HG03097 (cell line): ENCODE data around the gene JMJD6.
A peak's percentile ranks its signal among the peaks of the same experiment; 100 is the strongest.
"Not testable (repeated sequence)": the region's sequence is repeated elsewhere in the genome, so short reads cannot be mapped to it uniquely, and the experiment has no call there.

Source experiments
- ATAC-seq: cut with Tn5 transposase; IDR thresholded peaks from one replicate; pipeline ENCODE4 v1.9.1; 2021; ENCODE audit not compliant: unreplicated experiment, low FRiP score

Gene JMJD6

GRCh38 chr17:76737082-76737675, 10.8 kb upstream of the JMJD6 start, which contains the start of gene SRSF2:
Gene SRSF2 (minus strand): TSS chr17:76737331. CDS start chr17:76737160, 171 bp downstream.
- peak; percentile 66 for ATAC-seq

DNA sequence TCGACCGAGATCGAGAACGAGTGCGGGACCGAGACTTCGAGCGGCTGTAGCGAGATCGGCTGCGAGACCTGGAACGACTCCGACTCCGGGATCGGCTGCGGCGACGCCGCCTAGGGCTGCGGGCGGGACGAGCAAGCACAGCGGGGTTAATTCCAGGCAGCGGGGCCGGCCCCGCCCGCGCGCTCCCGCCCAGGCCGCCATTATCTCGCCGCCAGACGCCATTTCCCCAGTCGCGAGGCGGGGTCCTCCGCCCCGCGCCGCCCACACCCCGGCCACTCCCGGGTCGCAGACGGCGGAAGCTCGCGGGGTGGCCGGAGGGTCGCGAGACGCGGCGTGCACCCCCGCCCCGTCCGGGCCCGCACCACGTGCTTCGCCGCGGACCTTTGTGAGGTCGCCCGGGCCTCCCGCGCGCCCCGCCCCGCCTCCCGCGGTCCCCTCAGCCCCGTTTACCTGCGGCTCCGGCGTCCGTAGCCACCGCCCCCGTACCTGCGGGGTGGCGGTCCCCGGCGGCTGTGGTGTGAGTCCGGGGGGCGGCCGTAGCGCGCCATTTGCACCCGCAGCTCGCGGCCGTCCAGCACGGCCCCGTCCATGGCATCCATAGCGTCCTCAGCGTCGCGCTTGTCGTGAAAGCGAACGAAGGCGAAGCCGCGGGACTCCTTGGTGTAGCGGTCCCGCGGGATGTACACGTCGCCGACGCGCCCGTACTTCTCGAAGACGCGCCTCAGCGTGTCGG, 10.1 kb upstream of the JMJD6 start:
- peak; percentile 7 for ATAC-seq

- ATAC-seq = no peak
Measured at GRCh38 chr17:76735586-76736348, 9.4 kb upstream of the JMJD6 start.

DNA sequence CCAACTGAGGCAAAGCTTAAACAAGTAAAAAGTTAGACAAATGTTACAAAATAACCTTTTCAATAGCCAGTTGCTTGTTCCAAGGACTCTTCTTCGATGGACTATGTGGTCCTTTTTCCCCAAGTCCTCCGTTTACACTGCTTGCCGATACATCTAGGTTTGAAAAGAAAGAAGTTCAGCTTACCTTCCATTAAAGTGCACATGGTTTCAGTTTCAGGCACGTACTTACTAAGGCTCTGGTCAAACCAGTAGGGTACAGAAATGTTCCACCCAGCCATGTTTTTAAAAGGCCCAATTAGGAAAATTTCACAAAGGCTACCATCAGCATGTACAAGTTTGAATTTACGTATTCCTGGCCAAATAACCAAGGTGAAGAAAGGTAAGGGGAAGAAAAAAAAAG, 8.6 kb upstream of the JMJD6 start:
- ATAC-seq = no peak

- ATAC-seq = no peak
Measured at GRCh38 chr17:76734080-76734840, 7.9 kb upstream of the JMJD6 start.

GRCh38 chr17:76733618-76733957, 7.2 kb upstream of the JMJD6 start:
- no peak for ATAC-seq

DNA sequence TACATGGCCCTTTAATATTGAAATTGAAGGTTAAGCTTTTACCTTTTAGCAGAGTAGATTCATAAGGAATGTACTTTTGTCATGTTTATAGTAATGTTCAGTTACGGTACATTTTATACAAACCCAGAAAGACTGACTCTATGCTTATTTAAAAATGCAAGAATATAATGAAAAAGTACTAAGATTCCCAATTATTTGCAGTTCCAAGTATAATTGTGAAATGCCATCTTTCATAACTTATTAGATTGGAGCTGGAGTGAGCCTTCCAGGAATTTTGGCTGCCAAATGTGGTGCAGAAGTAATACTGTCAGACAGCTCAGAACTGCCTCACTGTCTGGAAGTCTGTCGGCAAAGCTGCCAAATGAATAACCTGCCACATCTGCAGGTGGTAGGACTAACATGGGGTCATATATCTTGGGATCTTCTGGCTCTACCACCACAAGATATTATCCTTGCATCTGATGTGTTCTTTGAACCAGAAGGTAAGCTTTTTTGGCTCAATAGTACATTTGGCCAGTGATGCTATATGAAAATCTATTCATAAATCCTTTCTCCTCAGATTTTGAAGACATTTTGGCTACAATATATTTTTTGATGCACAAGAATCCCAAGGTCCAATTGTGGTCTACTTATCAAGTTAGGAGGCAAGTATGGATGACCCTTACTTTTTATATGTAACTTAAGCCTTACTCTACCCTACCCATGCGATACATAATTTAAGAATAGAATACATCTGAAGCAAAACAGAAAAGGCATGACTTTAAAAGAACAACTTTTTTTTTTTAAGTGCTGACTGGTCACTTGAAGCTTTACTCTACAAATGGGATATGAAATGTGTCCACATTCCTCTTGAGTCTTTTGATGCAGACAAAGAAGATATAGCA, 6.6 kb upstream of the JMJD6 start:
- no peak for ATAC-seq

DNA sequence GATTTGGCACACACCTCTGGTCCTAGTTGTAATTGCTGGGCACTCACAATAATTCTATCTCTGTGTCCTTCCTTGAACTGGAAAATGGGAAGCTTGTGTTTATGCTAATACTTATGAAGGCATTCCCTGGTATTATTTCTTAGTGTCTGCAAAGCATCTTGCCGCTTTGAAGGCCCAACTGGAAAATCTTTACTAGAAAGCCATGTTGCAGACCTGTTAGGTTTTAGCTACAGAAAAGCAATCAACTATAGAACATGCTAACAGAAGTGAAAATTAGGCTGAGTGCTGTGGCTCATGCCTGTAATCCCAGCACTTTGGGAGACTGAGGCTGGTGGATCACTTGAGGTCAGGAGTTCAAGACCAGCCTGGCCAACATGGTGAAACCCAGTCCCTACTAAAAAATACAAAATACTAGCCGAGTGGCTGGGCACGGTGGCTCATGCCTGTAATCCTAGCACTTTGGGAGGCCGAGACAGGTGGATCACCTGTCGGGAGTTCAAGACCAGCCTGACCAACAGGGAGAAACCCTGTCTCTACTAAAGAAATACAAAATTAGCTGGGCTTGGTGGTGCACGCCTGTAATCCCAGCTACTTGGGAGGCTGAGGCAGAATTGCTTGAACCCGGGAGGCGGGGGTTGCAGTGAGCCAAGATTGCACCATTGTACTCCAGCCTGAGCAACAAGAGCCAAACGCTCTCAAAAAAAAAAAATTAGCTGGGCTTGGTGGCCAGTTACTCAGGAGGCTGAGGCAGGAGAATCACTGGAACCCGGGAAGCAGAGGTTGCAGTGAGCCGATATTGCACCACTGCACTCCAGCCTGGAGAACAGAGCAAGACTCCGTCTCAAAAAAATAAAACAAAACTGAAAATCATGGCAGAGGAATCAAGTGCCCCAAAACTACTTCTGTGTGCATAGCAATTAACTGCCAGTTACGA, 5.7 kb upstream of the JMJD6 start:
- ATAC-seq = not testable (repeated sequence)

DNA sequence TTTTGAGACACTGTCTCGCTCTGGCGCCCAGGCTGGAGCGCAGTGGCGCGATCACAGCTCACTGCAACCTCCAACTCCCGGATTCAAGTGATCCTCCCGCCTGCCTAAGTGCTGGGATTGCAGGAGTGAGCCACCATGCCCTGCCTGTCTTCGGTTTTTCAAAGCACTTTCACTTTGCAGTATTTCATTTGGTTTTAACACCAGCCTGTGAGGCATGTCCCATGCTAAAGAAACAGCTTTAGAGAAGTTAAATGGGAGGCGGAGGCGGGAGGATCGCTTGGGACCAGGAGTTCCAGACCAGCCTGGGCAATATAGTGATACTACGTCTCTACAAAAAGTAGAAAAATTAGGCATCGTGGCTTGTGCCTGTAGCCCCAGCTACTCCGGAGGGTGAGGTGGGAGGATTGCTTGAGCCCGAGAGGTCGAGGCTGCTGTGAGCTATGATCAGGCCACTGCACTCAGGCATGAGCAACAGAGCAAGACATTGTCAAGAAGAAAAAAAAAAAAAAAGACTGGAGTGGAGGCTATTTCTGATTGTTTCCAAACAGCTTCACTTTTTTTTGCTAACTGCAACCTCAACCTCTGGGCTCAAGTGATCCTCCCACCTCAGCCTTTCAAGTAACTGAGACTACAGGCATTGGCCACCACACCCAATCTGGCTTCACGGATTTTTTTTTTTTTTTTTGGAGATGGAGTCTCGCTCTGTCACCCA, 1.5 kb upstream of the JMJD6 start:
- ATAC-seq = no peak

GRCh38 chr17:76726776-76727718, 641 bp upstream of the JMJD6 start, which contains the start of gene METTL23:
Gene METTL23 (plus strand): TSS chr17:76726839. CDS start chr17:76729711, 2,872 bp downstream.
- peak; percentile 46 for ATAC-seq

GRCh38 chr17:76725580-76726230, 701 bp downstream of the JMJD6 start:
- ATAC-seq = peak; percentile 17

GRCh38 chr17:76723812-76724211, 2.6 kb downstream of the JMJD6 start:
- ATAC-seq = no peak

GRCh38 chr17:76722977-76723376, 3.4 kb downstream of the JMJD6 start:
- not testable (repeated sequence) for ATAC-seq

GRCh38 chr17:76722279-76722678, 4.1 kb downstream of the JMJD6 start:
- no peak for ATAC-seq

DNA sequence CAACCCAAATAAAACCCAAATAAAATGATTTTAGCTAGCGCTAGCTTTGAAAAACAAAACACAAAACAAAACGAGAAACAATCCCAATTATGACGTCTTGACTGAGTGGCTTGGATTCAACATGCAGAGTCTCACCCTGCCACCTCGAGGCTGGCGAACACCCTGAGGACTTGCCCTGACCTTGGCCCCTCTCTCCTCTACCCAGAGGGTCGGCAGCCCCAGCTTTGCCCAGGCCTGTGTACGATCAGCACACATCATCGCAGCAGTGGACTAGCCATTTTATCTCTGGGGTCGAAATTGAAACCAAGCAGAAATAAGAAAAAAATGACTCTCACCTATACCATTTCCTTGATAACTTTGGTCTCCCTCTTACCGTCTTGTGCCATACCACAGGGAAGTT, 4.9 kb downstream of the JMJD6 start:
- no peak for ATAC-seq

GRCh38 chr17:76720941-76721340, 5.5 kb downstream of the JMJD6 start:
- no peak for ATAC-seq

GRCh38 chr17:76720211-76720610, 6.2 kb downstream of the JMJD6 start:
- ATAC-seq = no peak
